ENCODE data around the gene MSH3.
"Not testable (repeated sequence)": the region's sequence is repeated elsewhere in the genome, so short reads cannot be mapped to it uniquely, and the experiment has no call there.

Gene MSH3

DNA sequence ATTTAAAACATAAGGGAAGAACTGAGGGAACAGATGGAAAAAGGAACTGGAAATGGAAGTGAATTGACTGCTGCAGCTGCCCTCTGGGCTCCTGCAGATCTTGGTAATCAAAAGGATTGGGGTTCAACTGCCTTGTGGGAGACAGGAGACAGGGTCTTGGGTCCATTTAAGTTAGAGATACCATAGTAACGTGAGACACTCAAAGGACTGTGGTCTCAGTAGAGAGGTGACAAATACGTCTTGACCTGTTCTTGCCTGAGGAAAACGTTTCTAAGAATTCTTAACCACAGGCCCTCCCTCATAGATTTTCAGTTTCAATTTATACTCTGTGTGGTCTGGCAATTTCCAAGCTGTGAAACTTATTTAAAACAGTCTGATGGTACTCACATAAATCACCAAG, 101.2 kb downstream of the MSH3 start:
- DNase-seq (ENCODE audit: low spot score): peak; percentile 10

DNA sequence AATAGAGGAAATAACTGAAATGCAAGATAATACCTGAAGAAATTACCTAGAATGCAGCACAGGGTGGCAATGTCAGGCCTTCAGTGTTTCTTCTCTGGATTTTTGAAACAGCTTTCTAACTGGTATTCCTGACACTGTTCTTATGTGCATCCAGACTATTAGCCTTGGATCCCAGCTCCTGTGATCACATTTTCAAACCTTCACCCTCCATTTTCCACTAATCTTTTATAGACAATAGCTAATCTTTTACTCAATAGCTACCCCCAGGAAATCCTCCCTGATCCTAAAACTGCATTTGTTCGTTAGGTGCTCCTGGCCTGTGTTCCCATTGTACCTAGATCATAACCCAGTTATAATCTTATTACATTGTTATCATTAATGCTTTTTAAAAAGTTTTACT, 101.8 kb downstream of the MSH3 start:
- no peak for DNase-seq (ENCODE audit: low spot score)

DNA sequence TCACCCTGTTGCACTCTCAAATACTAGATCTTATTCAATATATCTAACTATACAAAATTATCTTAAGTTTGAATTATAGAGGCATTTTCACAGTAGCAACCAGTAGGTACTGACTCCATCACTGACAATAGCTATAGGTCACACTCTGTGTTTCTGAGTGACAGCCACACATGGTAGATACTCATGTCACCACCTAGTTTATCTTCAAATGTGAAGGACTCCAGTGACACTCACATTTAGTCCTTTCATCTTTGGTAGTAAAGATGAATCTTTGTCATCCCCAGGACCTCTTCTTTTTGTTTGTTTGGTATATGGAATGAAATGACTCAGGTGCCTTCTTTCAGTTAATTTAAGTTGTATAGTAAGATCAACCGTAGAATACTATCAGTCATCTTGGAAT, 102.8 kb downstream of the MSH3 start:
- DNase-seq (ENCODE audit: low spot score): no peak

DNA sequence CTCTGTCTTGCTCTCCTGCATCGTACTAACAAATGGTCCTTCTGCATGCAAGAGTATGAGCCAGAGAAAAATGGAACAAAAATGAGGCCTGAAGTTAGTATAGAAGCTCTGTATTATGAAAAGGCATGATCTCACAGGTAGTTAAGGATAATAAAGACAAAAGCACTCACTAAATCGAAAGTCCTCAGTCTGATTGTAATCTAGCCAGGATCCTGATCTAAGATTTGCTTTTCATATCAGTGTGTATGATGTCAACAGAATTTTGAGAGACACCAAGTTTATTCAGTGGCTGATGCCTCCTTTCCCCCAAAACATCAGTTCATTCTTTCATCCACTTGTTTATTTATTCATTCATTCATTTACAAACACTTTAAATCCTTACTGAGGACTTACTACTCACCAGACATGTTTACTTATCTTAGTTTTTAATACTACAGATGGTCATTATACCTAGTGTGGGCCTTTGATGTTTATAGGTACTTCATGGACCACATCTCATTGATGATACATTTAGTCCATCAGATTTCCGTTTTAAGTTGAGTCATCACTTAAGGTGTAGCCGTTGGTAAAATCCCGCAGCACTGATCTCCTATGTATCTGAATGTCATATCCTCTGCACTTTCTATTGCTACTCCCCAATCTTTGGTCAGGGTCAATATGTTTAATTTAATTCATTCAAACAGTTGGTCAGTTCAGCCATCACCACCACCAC, 105.6 kb downstream of the MSH3 start:
- DNase-seq (ENCODE audit: low spot score): no peak

DNA sequence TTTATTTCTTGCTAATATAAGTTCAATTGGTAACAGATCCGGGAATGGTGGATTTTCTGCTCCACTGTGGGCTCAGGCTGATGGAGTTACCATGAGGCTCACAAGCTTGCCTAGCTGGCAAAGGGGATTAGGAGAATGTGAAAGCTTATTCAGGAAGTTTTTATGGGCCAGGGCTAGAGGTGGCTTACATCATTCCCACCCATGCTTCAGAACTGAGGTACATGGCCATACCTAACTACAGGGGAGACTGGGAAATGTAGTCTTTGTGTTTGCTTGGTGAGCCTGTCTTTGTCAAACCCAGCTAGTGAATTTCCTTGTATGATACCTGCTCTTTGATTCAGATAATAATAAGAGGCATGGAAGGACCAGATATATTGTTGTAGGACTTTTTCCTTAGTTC, 106.2 kb downstream of the MSH3 start:
- no peak for DNase-seq (ENCODE audit: low spot score)

DNA sequence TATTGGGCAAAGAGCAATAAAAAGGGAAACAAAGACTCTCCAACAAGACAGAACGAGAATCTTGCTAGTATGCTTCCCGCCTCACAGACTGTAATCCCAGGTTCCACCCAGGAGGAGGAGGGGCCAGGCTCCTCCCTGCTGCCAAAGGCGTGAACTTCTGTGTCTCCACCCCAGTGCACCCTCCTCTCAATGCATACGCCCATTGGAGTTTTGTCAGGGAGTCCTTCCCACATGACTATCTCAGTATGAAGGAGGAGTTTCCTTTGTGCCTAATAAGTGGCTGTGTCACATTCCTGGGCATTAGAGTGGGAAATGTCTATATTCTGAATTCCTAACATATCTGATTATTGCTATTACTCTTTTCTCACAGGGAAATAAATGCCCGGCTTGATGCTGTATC, 106.7 kb downstream of the MSH3 start:
- no peak for DNase-seq (ENCODE audit: low spot score)

DNA sequence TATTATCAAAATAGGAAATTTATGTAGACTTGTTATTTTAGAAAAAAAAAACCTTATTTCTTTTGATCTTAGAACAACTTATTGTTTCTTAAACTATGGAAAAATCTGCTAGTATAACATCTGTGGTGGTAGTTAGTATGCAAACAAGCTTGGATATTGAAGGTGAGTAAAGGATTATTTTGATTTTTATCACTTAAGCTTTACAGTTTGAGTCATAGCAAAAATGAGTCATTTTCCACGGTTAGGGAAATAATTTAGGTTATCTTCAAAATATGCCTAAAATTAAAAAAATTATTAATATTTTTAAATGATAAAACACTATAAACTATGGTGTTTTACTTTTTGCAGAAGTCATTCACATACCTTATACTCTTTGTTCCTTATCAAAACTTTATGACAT, 107.5 kb downstream of the MSH3 start:
- no peak for DNase-seq (ENCODE audit: low spot score)

DNA sequence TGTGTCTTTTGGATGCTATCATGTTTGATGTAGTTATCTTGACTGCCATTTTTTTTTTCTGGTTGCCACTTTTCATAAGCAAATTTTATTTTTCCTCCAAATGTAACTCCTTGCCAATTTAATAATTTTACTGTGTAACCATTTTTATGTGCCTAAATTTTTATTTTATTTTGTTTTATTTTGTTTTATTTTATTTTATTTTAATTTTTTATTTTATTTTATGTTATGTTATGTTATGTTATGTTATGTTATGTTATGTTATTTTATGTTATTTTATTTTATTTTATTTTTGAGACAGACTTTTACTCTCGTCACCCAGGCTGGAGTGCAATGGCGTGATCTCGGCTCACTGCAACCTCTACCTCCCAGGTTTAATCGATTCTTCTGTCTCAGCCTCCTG, 108.1 kb downstream of the MSH3 start:
- DNase-seq (ENCODE audit: low spot score): no peak

DNA sequence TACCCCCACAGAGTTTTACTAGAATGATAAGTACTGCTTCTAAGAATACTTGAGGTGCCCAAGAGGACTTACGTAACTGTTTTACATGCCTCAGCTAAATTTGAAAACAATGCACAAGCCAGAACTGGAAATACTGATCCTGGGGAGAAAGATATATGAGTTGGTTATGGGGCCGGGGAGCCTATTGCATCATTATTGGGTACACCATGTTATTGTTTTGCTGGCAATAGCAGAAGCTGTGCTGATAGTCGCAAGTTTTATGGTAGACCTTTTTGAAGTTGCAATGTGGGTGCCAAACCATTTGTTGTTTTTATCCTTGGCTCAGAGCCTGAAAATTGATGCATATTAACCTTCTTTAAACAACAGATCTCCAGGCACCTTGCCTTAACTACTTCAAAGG, 108.8 kb downstream of the MSH3 start:
- no peak for DNase-seq (ENCODE audit: low spot score)

DNA sequence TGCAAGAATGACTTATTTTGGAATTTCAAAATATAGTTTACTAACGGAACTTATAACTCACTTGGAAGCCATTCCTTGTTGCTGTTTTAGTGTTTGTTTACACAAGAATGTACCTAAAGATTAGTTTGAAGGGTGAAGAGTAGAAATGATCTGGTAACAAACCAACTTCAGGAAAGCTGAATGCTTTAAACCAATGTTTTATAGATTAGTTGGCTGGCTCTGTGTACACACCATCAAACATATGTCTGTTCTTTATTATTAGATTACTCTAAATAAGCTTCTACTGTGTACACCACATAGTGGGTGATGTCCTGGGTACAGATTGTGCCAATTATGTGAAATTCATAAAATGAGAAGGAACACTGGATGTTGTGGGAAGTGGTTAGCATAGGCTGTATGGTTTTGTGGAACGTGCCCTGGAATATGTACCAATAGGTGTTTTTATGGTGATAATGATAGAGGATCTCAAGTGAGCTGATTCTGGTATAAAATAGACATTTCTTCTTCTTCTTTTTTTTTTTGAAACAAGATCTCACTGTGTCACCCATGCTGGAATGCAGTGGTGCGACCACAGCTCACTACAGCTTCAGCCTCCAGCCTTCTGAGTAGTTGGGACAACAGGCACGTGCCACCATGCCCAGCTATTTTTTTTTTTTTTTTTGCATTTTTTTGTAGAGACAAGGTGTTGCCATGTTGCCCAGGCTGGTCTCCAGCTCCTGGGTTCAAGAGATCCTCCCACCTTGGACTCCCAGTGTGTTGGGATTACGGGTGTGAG, 109.6 kb downstream of the MSH3 start:
- no peak for DNase-seq (ENCODE audit: low spot score)

DNA sequence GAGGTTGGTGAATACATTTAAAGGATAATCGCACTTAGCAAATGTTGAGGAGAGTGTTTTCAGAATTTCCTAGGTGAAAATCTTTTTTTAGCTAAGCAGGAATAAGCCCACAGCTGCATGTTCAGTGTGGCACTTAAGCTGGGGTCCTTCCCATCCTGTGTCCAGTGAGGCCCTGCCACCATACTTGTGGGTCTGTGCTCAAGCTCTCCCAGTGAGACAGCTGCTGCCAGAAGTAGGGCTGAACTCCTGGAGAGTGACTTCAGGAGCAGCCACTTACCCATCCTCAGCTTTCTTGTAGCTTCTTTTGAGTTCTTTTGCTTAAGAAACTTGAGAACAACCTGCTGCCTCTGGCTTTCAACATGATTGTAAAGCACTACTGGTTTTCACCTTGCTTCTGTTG, 110.3 kb downstream of the MSH3 start:
- no peak for DNase-seq (ENCODE audit: low spot score)

DNA sequence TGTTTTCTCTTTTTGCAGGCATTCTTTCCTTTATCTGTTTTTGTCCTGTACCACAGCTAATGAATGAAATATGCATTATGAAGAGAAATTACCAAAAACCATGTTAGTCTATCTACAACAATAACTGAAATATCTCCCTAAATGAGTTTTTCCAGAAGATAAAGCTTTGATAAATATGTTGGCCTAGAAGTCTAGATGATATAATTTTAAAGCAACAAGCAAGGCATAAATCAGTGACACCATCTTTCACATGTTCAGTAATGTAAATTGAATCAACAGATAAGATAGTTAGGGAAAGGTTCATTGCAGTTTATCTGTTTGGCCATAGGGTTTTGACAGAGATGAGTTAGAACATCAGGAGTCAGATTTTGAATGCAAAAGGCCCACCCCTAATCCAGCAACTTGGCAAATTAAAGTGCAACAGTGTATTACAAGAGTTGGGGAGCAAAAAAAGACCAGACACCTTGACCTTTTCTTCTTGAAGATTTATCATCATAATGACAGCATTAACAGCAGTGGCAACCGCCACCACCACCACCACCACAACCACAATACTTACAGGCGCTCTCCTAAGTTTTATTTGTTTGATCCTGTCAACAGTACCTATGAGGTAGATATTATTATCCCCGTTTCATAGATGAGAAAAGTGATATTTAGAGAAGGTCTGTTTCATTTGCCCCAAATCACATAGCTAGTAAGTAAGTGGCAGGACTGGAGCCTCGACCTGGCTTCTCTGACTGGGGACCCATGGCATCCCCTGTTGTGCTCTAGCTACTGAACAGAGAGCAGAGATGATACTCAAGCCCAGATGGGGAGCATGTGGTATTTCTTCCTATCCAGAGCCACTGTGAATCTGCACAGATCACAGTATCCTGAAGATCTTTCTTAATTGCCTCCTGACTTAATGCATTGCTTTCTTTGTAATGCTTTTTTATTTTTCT, 123.2 kb downstream of the MSH3 start:
- no peak for DNase-seq (ENCODE audit: low spot score)

DNA sequence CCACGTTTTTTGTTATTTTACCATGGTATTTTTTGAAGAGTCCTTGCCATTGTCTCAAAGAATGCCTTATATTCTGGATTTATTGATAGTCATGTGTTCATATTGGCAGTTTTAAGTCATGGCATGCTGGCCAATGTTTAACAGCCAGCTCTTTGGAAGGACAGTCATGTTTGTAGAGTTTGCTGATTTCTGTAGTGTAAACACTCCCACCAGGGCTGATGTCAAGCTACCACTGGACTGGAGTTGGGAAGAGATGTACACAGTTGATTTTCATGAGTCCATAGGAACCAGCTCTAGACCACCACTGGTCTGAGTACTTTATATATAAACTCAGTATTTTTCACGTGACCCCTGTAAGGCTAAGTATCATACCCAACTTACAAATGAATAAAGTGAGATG, 125.6 kb downstream of the MSH3 start:
- no peak for DNase-seq (ENCODE audit: low spot score)

DNA sequence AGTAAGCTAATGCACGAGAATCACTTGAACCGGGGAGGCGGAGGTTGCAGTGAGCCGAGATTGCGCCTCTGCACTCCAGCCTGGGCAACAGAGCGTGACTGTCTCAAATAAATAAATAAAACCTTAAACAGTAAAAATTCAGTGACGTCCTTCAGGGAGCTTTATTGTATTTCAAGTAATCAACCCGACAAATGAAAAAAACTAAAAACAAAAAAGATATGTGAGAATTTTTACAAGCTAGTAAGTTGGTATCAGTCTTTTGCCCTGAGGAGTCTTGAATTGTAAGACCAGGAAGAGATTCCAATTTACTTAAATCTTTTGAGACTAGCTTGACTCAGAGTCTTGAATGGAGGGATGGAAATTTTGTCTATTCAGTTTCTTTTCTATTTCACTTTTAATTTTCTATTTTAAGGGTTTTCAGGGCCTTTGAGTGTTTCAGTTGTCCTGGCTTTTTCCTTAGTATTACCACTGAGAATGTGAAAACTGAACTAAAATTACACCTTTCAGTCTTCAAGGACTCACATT, 126.4 kb downstream of the MSH3 start:
- no peak for DNase-seq (ENCODE audit: low spot score)

DNA sequence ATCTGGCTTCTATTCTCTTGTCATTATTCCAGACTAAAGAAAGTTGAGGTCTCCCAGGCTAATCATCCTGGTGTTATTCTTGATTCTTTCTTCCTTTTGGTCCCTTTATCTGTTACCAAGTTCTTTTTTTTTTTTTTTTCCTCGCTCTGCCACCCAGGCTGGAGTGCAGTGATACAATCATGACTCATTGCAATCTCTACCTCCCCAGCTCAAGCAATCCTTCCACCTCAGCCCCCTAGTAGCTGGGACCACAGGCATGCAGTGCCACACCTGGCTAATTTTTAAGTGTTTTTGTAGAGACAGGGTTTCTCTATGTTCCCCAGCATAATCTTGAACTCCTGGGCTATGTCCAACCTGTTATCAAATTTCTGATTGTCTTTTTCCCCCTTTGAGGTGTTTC, 126.9 kb downstream of the MSH3 start:
- no peak for DNase-seq (ENCODE audit: low spot score)

DNA sequence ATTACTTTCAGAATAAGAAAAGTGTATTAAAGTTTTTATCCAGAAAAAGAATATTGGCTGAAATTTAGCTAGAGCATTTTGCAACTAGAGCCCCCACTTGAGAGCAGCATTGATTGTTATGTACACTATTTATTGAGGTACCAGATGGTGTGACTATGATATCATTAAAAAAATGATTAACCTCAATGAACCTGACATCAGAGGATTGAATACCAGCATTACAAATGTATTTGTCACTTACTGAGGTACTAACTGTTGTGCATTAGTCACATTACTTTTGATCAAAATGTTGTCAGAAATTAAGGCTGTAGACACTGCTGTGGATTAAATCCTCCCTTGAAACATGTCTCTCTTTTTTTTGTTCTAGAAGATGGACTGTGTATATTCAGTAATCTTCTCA, 128.2 kb downstream of the MSH3 start:
- DNase-seq (ENCODE audit: low spot score): no peak

DNA sequence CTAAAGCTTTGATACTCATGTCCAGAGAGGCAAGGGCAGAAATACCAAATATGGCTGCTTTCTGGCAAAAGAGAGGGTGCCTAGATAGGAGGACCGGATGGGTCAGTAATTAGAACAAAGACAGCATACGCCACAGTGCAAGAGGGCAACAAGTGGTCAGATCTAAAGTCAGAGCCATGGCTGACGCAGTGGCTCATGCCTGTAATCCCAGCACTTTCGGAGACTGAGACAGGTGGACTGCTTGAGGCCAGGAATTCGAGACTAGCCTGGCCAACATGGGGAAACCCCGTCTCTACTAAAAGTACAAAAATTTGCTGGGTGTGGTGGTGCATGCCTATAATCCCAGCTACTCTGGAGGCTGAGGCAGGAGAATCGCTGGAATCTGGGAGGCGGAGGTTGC, 129.3 kb downstream of the MSH3 start:
- not testable (repeated sequence) for DNase-seq (ENCODE audit: low spot score)

DNA sequence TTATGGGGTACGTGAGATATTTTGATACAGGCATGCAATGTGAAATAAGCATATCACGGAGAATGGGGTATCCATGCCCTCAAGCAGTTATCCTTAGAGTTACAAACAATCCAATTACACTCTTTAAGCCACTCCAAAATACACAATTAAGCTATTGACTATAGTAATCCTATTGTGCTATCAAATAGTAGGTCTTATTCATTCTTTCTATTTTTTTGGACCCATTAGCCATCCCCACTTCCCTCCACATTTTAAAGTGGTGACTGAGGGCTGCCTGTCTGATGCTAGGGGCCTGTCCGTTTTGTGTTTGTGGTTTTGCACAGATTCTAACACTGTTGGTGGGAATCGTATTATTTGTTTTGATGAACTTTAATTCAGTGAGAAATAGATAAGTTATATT, 130.0 kb downstream of the MSH3 start:
- DNase-seq (ENCODE audit: low spot score): no peak

DNA sequence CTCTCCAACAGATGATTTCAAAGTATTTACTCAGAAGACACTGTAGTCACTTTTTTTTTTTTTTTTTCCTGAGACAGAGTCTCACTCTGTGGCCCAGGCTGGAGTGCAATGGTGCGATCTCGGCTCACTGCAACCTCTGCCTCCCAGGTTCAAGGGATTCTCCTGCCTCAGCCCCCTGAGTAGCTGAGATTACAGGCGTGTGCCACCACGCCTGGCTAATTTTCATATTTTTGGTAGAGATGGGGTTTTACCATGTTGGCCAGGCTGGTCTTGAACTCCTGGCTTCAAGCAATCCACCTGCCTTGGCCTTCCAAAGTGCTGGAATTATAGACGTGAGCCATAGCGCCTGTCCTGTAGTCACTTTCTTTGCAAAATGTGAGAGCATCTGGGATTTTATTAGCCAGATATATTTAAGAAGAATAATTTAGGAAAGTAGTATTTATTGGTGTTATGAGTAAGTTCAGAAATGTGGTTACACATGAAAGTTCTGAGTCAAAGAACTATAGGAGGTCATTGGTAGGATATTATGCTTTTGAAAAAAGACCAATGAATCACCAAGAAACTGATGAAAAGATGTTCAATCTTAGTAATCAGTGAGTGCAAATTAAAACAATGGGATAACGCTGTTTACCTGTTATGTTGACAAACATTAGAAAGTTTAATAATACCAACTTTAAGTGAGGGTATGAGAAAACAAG, 135.0 kb downstream of the MSH3 start:
- not testable (repeated sequence) for DNase-seq (ENCODE audit: low spot score)

DNA sequence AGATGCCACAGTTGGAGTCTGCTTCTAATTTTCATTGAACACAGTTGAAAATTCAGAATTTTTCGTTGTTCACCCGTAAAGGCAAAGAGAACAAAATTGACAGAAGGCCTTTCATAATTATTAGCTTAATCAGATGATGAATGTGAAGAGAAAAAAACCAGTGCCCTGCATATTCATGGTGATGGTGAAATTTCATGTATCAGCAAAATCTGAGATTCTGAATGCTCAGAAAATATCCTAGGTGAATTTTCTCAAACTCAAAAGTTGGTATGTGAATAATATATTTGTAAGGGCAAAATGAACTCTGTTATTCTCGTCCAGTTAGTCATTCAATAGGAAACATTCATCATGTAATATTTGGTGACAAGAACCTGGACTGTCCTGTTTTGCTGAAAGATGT, 136.2 kb downstream of the MSH3 start:
- no peak for DNase-seq (ENCODE audit: low spot score)

DNA sequence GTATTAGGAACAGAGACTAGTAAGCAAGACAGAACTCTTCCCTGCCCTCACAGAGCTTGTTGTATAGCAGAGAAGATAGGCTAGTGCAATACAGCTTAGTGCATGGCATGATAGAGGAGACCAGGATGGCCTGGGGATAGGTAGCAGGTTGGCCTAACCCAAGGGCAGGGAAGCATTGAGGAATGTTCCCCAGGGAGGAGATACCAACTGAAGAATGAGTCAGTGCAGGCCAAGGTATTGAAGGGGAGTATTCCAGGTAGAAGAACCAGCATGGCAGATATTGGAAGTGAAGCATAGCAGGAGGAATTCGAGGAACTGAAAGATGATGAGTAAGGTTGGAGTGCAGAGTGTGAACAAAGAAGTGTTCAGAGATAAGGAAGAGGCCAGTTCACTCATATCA, 138.9 kb downstream of the MSH3 start:
- DNase-seq (ENCODE audit: low spot score): no peak

DNA sequence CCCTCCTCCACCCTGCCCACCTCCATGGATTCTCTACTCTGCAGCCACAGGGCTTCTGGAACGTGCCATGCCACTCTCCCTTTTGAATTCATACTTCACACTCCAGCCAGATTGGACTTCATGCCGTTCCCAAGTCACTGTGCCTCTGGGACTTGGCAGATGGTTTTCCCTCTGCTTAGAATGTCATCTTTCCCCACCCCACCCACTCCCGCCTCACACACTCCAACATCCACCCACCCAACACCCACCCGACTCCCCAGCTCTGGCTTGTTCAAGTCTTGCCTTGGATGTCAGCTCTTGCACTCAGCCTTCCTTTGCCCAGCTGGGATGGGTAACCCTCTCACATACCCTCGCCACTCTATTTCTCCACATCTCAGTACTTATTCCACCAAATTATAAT, 142.4 kb downstream of the MSH3 start:
- no peak for DNase-seq (ENCODE audit: low spot score)
